Measurements from ENCODE around the gene MTUS2. TPM values are rescaled to one million over a fixed set of nuclear protein-coding genes. Genes with fewer than 3 reads are reported as not detected.

The MTUS2 gene
- total and polyA plus RNA-seq, 2 of the 8 experiments (the other 6 are each of a cell fraction or from before 2014, with no cell fraction given) = 0.18 to 0.80 TPM

DNA sequence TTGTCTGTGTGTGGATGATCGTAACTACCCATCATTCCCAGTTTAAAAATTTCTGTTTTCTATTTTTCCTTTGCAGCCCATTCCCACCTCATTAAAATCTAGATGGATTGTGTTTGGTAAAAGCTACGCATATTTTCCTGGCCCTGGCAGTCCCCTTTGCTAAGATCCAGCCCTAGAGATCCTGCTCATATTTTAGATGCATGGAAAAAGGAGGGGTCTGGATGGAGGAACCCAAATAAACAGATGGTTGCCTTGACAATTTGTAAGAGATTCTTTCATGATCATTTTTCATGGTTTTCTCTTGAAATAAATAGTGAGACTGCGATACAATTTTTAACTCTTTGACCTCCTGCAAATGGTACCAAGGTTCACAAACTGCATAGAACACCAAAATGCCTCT, 601.0 kb downstream of the MTUS2 start (continued):
- TF ChIP-seq, protein P1, sequence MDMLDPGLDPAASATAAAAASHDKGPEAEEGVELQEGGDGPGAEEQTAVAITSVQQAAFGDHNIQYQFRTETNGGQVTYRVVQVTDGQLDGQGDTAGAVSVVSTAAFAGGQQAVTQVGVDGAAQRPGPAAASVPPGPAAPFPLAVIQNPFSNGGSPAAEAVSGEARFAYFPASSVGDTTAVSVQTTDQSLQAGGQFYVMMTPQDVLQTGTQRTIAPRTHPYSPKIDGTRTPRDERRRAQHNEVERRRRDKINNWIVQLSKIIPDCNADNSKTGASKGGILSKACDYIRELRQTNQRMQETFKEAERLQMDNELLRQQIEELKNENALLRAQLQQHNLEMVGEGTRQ (IDR thresholded peaks at IDR 0.05; ENCODE audit: low read length) = no peak
- TF ChIP-seq GTF2F1 (IDR thresholded peaks at IDR 0.05; ENCODE audit: borderline replicate concordance, low read depth, low read length) (no peak), KDM4A (IDR thresholded peaks at IDR 0.05; ENCODE audit: low read depth, low read length, severe bottlenecking) (no peak), FOSL1 (IDR thresholded peaks at IDR 0.05; ENCODE audit: insufficient read depth, low read depth, low read length) (no peak), YY1 (IDR thresholded peaks at IDR 0.05; ENCODE audit: low read depth, low read length) (no peak)
